Ishikawa (cell line): ENCODE results near the gene APOLD1.
A peak's percentile ranks its signal among the peaks of the same experiment; 100 is the strongest.

ENCODE experiments used
- CEBPB ChIP-seq: IDR thresholded peaks from 2 replicates; pipeline ENCODE4 v1.6.1; 2012
- CREB1 ChIP-seq: IDR thresholded peaks from 2 replicates; pipeline ENCODE4 v1.6.1; 2012; ENCODE audit warnings: low read depth
- EGR1 ChIP-seq: IDR thresholded peaks from 2 replicates; pipeline ENCODE4 v1.6.1; 2012
- EP300 ChIP-seq: IDR thresholded peaks from 2 replicates; pipeline ENCODE4 v1.6.1; 2012; ENCODE audit warnings: borderline replicate concordance
- FOXM1 ChIP-seq: IDR thresholded peaks from 2 replicates; pipeline ENCODE4 v1.6.1; 2012; ENCODE audit warnings: low read depth, borderline replicate concordance
- MAX ChIP-seq: IDR thresholded peaks from 2 replicates; pipeline ENCODE4 v1.6.1; 2012
- NFIC ChIP-seq: IDR thresholded peaks from 2 replicates; pipeline ENCODE4 v1.6.1; 2012
- RAD21 ChIP-seq: IDR thresholded peaks from 2 replicates; pipeline ENCODE4 v1.6.1; 2012; ENCODE audit warnings: low read depth
- REST ChIP-seq: IDR thresholded peaks from 2 replicates; pipeline ENCODE4 v1.6.1; 2012; ENCODE audit warnings: low read depth, mild to moderate bottlenecking
- TAF1 ChIP-seq: IDR thresholded peaks from 2 replicates; pipeline ENCODE4 v1.6.1; 2012; ENCODE audit warnings: low read depth, mild to moderate bottlenecking
- TCF12 ChIP-seq: IDR thresholded peaks from 2 replicates; pipeline ENCODE4 v1.6.1; 2012; ENCODE audit warnings: low read depth
- TEAD4 ChIP-seq: IDR thresholded peaks from 2 replicates; pipeline ENCODE4 v1.6.1; 2012
- YY1 ChIP-seq: IDR thresholded peaks from 2 replicates; pipeline ENCODE4 v1.6.1; 2012; ENCODE audit warnings: low read depth
- ZBTB7A ChIP-seq: IDR thresholded peaks from 2 replicates; pipeline ENCODE4 v1.6.1; 2012; ENCODE audit warnings: low read depth
- TF ChIP-seq, protein P1 (sequence below): IDR thresholded peaks from 2 replicates; pipeline ENCODE4 v1.6.1; 2012

Gene APOLD1

DNA sequence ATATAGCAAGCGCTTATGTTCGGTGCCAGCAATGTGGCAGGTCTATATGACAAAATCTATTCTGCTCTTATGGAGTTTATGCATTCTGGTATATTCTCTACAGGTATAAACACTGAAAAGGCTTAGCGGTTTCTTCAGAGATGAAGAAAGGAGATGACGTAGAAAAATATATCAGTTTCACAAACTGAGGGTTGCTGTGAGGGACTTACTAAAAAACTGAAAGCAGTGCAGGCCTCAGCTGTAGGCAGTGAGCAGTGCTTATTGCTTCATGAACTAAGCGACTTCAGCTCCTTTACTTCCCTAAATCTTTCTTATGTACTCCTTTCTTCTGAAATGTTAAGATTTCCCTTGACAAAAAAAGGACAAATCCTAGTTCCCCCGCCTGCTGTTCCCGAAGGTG is 32.2 kb downstream of the APOLD1 start:
- TF ChIP-seq ZBTB7A (no peak), EP300 (no peak), FOXM1 (no peak), CREB1 (no peak), EGR1 (no peak), CEBPB (no peak), TAF1 (no peak)

DNA sequence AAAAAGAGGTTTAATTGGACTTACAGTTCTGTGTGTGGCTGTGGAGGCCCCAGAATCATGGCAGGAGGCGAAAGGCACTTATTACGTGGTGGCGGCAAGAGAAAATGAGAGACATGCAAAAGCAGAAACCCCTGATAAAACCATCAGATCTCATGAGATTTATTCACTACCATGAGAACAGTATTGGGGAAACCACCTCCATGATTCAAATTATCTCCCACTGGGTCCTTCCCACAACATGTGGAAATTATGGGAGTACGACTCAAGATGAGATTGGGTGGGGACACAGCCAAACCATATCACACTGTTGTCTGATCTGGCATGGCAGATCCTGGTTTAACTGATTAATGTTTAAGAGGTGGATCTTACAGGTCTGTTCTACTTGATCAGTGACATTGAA is 33.2 kb downstream of the APOLD1 start:
- TF ChIP-seq TEAD4 (no peak), CREB1 (no peak), MAX (no peak)
- TF ChIP-seq, protein P1, sequence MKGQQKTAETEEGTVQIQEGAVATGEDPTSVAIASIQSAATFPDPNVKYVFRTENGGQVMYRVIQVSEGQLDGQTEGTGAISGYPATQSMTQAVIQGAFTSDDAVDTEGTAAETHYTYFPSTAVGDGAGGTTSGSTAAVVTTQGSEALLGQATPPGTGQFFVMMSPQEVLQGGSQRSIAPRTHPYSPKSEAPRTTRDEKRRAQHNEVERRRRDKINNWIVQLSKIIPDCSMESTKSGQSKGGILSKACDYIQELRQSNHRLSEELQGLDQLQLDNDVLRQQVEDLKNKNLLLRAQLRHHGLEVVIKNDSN = no peak

DNA sequence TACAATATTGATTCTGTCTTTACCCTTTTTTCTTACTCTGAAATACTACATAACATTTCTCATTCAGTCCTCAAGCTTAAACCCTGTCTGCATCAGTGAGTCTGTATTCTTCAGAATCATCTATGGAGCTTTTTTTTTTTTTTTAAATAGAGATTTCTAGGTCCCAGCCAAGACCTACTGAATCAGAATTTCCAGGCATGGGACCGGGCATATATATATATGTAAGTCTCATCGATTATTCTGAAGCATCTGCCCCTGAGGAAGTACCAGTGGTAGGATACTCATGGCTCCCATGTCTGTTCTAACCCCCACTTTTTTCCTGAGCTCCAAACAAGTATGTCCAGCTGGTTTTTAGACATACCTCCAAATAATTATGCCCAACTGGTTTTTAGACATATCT is 33.8 kb downstream of the APOLD1 start:
- no peak for TF ChIP-seq EP300
- TF ChIP-seq YY1 = no peak
- TF ChIP-seq, protein P1 = no peak
- TF ChIP-seq CEBPB = no peak
- no peak for TF ChIP-seq EGR1
- no peak for TF ChIP-seq TEAD4
- no peak for TF ChIP-seq FOXM1
- no peak for TF ChIP-seq NFIC
- TF ChIP-seq TCF12 = no peak
- no peak for TF ChIP-seq TAF1
- TF ChIP-seq CREB1 = no peak
- no peak for TF ChIP-seq RAD21
- no peak for TF ChIP-seq REST
- no peak for TF ChIP-seq MAX
- no peak for TF ChIP-seq ZBTB7A

DNA sequence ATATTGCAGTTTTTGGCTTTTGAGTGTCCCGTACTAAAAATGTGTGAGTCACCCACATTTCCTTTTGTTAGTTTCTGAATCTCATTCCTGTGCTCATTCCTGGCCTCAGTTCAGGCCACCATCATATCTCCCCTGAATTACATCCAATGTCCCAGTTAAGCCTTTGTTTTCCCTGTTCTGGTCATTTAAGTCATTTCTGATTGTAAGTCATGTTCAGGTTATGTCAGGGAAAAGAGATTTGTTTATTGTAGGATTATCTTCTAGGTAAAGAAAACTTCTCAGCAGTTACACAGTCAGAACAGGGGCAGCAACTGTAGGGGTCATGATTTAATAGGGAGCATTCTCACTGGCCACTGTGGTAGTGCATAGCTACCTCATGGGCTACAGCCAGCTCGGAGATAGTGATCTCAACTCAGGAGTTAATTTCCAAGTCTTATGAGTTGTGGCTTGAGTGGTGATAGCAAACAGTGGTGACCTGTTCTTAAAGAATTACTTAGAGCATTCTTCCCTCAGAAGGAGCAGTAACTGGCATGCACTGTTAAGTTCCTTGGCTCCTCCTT is 34.4 kb downstream of the APOLD1 start:
- TF ChIP-seq TEAD4 = peak; percentile 49
- TF ChIP-seq CREB1 = no peak
- no peak for TF ChIP-seq TCF12
- TF ChIP-seq CEBPB = no peak
- TF ChIP-seq MAX = no peak
- no peak for TF ChIP-seq YY1
- no peak for TF ChIP-seq RAD21
- TF ChIP-seq NFIC = no peak; the same call in 1 of the 2 replicates
- TF ChIP-seq REST = no peak
- TF ChIP-seq ZBTB7A = no peak
- peak; percentile 40; the same call in 1 of the 2 replicates for TF ChIP-seq EP300
- TF ChIP-seq, protein P1 = no peak
- TF ChIP-seq EGR1 = no peak
- TF ChIP-seq FOXM1 = peak; percentile 30; the same call in 1 of the 2 replicates
- TF ChIP-seq TAF1 = no peak

DNA sequence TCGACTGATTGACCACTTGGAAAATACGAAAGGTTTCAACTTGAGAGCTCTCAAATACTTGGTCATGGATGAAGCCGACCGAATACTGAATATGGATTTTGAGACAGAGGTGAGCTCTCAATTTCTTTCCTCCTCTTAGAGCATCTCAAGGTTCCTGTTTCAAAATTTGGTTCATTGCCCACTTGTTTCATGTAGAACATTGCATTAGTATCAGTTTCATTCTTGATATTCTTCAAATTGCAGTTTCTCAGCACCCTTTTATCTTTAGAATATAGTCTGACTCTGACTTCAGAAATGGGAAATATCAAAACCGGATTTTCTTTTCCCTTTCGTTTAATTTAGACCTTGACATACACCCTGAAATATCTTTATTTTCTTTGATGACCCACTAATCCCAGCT is 36.5 kb downstream of the APOLD1 start:
- TF ChIP-seq REST (no peak), EGR1 (no peak), CEBPB (no peak), MAX (no peak), YY1 (no peak), EP300 (no peak), TCF12 (no peak), RAD21 (no peak), CREB1 (no peak), TEAD4 (no peak), NFIC (no peak), FOXM1 (no peak), ZBTB7A (no peak), TAF1 (no peak)
- TF ChIP-seq, protein P1 = no peak
